Right lobe of liver (tissue), 6 donors: Measurements from ENCODE around the gene MYL3. TPM values are rescaled to one million over a fixed set of nuclear protein-coding genes. Genes with fewer than 3 reads are reported as not detected.

Experiments
- ATAC-seq, 4 donors: fragments of 200-7000 bp; cut with Tn5 transposase; one replicate each; pipeline ENCODE4 v1.9.1; 2020; ENCODE audit warnings: mild to moderate bottlenecking in 4 of 4, moderate library complexity in 4 of 4
- DNase-seq, 3 donors: peaks; one replicate each; pipeline ENCODE4 v3.0.0-alpha.2; 2020
- H3K27ac ChIP-seq, 3 donors: fragments of 200-600 bp; one replicate each; pipeline ENCODE4 v1.8.0; 2022
- H3K27me3 ChIP-seq, 2 donors: fragments of 200-600 bp; one replicate each; pipeline ENCODE4 v1.8.0; 2022
- H3K36me3 ChIP-seq, 4 donors: fragments of 200-600 bp; sonication (generic) in 1 of 4; one replicate each; pipeline versions ENCODE4 v1.5.1 to v1.8.0; 2017 to 2022; ENCODE audit warnings: control low read depth in 1 of 4
- H3K4me1 ChIP-seq, 4 donors: fragments of 200-600 bp; sonication (generic) in 1 of 4; one replicate each; pipeline versions ENCODE4 v1.5.1 to v1.8.0; 2017 to 2022; ENCODE audit warnings: control low read depth in 1 of 4
- H3K4me3 ChIP-seq, 3 donors: fragments of 200-600 bp; one replicate each; pipeline ENCODE4 v1.8.0; 2022
- H3K9me3 ChIP-seq, 4 donors: fragments of 200-600 bp; sonication (generic) in 1 of 4; one replicate each; pipeline versions ENCODE4 v1.5.1 to v1.8.0; 2017 to 2022; ENCODE audit warnings: control low read depth in 1 of 4
- POLR2A ChIP-seq: fragments of 450-650 bp; IDR thresholded peaks from one replicate; pipeline ENCODE4 v1.6.1; 2017; ENCODE audit warnings: antibody characterized with exemption, mild to moderate bottlenecking
- WGBS: methylation state at CpG from one replicate; pipeline ENCODE4 v1.1.6; 2018; ENCODE audit warnings: low coverage, low lambda C conversion rate; ENCODE audit not compliant: insufficient coverage; ENCODE audit errors: missing lambda C conversion rate; 5-methylcytosine and 5-hydroxymethylcytosine counted together
- intact Hi-C, 2 donors: fragments of 100-400 bp; cut with DNase I; formaldehyde crosslinking; loops; one replicate each; pipeline versions ENCODE4 v1.11.2 to v1.14.1; 2022
- total RNA-seq, 6 experiments: library from RNA; depleted of rRNA in 2 of 6; stranded (reverse); fragments of >200 nt in 2 of 6; fragmentation: NEBNext Ultra II Directional in 3 of 6; extraction: Animal tissue kit (Norgen Biotek cat#: 25700) in 3 of 6; gene quantifications; one replicate each; pipeline versions ENCODE4 v1.1.0 to v1.2.4, GENCODE V29; 2016 to 2023
- TF ChIP-seq, protein P1 (sequence below), 4 donors: fragments of 200-600 bp in 3 of 4; fragments of 450-650 bp in 1 of 4; IDR thresholded peaks; one replicate each; pipeline versions ENCODE4 v1.5.1 to v1.8.0; 2016 to 2022; ENCODE audit warnings: antibody characterized with exemption in 4 of 4, mild to moderate bottlenecking in 2 of 4
- donor health status: DM: no; HTN: yes; CAD: no.
- donor health status: DM: no; HTN: no; CAD: no.
- donor health status: DM: no; HTN: no; CAD: no.
- donor health status: DM: no; HTN: yes; CAD: no.
- donor health status: DM: no; HTN: yes; CAD: no.

Gene MYL3
- total RNA-seq, 6 experiments from 2014 or later, result 0.37 to 2.0 (median 1.00) TPM

DNA sequence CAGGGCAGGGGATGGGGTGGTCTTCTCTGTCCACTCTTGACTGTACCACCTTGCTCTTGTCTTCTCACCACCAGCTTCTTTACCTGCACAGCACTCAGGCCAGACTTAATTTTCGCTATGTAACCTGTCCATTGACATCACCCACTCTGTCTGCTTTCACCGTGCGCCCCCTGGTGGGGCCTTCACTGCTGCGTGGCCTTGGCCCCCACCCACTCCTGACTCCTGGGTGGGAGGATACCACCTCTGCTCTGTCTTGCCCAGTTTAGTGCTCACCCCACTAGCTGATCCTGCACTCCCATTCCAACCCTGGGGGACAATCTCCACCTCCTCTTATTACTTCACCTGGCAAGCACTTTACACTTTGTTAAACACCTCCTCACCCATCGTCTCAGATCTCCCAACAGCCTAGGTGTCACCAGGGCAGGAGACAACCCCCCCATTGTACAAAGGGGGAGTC is 32.0 kb upstream of the MYL3 start:
- 10% methylated on average over 5 of the region's 5 CpGs for WGBS
- Histone ChIP-seq H3K27me3 (no peaks in the 10 kb centered on the region), H3K36me3 (no peaks in the 10 kb centered on the region), H3K9me3 (no peaks in the 10 kb centered on the region), H3K4me3 (no peak overlapping the region), H3K27ac (no peak overlapping the region), H3K4me1 (peaks cover 0 to 6% (median 2%) of the 10 kb centered on the region in 4 donors)
- ATAC-seq (peak; percentile 65 to 79 (median 76)), DNase-seq (peak; percentile 77 to 81 (median 79))
- intact Hi-C loops, result loop anchor here in 1 of 2 donors (5.0 kb wide), 1 partner anchor 33 kb away; the partner anchor contains the start of gene MYL3
- TF ChIP-seq, protein P1, sequence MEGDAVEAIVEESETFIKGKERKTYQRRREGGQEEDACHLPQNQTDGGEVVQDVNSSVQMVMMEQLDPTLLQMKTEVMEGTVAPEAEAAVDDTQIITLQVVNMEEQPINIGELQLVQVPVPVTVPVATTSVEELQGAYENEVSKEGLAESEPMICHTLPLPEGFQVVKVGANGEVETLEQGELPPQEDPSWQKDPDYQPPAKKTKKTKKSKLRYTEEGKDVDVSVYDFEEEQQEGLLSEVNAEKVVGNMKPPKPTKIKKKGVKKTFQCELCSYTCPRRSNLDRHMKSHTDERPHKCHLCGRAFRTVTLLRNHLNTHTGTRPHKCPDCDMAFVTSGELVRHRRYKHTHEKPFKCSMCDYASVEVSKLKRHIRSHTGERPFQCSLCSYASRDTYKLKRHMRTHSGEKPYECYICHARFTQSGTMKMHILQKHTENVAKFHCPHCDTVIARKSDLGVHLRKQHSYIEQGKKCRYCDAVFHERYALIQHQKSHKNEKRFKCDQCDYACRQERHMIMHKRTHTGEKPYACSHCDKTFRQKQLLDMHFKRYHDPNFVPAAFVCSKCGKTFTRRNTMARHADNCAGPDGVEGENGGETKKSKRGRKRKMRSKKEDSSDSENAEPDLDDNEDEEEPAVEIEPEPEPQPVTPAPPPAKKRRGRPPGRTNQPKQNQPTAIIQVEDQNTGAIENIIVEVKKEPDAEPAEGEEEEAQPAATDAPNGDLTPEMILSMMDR (IDR thresholded peaks at IDR 0.05), result peak; percentile 83 to 88 (median 87)
- TF ChIP-seq POLR2A, result no peak

DNA sequence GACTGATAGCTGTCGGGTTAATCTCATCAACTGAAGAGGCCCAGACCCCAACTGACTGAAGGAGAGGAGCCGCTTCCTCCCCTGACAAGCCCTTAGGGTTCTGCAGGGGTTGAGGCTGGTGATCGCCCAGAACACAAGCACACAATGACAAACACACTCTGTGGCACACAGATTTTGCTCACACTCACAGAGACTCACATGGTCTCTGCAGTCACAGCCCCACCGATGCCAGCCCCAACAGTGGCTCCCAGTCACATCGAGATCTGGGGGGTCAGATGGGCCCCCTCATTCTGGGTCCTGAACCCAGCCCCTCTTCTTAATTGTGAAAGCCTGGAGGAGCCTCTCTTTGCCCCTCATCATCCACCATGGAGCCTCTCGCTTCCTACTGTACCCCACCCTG is 31.0 kb upstream of the MYL3 start:
- 73% methylated on average over 2 of the region's 6 CpGs for WGBS
- intact Hi-C loops, result no loop called here
- H3K4me3 ChIP-seq, result no peak overlapping the region
- DNase-seq (no peak), ATAC-seq (no peak)
- no peak for TF ChIP-seq POLR2A
- TF ChIP-seq, protein P1 (IDR thresholded peaks at IDR 0.05), result no peak
- H3K36me3 ChIP-seq, result no peaks in the 10 kb centered on the region
- no peak overlapping the region for H3K27ac ChIP-seq
- H3K9me3 ChIP-seq, result no peaks in the 10 kb centered on the region
- peaks cover 0 to 6% (median 2%) of the 10 kb centered on the region in 4 donors for H3K4me1 ChIP-seq
- no peaks in the 10 kb centered on the region for H3K27me3 ChIP-seq

DNA sequence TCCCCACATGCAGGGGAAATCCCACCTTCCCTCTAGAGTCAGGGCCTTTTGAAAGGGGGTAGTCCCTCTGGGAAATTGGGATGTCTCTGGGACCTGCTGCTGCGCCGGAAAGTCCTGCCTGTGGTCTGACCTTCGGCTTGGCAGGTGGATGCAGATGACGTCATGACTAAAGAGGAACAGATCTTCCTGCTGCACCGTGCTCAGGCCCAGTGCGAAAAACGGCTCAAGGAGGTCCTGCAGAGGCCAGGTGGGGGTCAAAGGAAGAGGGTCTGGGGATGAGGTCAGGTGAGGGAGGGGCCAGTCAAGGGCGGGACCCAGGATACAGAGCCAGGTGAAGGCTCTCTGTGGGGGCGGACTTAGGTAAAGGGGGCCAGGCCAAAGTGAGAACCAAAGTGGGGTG is 30.5 kb upstream of the MYL3 start:
- Histone ChIP-seq H3K9me3 (no peaks in the 10 kb centered on the region), H3K36me3 (no peaks in the 10 kb centered on the region), H3K4me1 (peaks cover 0 to 6% (median 2%) of the 10 kb centered on the region in 4 donors), H3K27ac (no peak overlapping the region), H3K4me3 (no peak overlapping the region), H3K27me3 (no peaks in the 10 kb centered on the region)
- TF ChIP-seq POLR2A, result no peak
- TF ChIP-seq, protein P1 (IDR thresholded peaks at IDR 0.05), result no peak
- 48% methylated on average over 8 of the region's 9 CpGs for WGBS
- ATAC-seq, result no peak
- intact Hi-C loops, result no loop called here
- peak in 1 of 3 donors; percentile 31 for DNase-seq

DNA sequence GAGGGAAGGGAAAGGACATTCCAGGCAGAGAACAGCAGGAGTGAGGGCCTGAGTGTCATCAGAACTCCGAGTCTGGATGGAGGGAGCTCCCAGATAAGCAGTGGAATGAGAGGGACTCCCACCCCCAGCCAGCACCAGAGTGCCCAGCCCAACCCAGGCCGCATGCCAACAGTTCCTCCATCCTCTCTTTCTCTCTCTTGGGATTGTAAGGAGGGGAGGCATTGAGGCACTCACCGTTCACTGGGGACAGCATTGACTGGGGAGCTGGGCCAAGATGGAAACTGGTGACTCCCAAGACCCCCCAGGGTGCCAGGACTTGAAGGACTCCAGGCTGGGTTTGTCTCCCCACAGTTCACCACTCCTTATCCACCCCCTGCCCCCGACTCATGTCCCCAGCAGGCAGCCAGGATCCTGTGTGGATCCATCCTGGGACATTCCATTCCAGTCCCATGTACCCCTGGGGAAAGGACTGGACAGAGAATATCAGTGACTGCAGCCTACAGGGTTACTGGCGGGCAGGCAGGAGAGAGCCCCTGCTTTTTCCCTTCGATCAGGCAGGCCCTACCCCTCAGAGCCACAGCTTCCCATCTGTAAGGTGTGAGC is 30.0 kb upstream of the MYL3 start:
- H3K4me3 ChIP-seq, result no peak overlapping the region
- no peak overlapping the region for H3K27ac ChIP-seq
- H3K4me1 ChIP-seq, result peaks cover 0 to 6% (median 2%) of the 10 kb centered on the region in 4 donors
- TF ChIP-seq POLR2A, result no peak
- TF ChIP-seq, protein P1 (IDR thresholded peaks at IDR 0.05), result no peak
- intact Hi-C loops, result no loop called here
- ATAC-seq, result no peak
- H3K27me3 ChIP-seq, result no peaks in the 10 kb centered on the region
- peak in 1 of 3 donors; percentile 41 for DNase-seq
- H3K36me3 ChIP-seq, result no peaks in the 10 kb centered on the region
- H3K9me3 ChIP-seq, result no peaks in the 10 kb centered on the region
- WGBS, result 80% methylated on average over 1 of the region's 6 CpGs
